GM21381 (cell line): ENCODE data around the gene TRIM47.

Experiments used
- ATAC-seq: cut with Tn5 transposase; IDR thresholded peaks from one replicate; pipeline ENCODE4 v1.9.1; 2021; ENCODE audit warnings: mild to moderate bottlenecking, moderate library complexity; ENCODE audit not compliant: unreplicated experiment

The TRIM47 gene

DNA sequence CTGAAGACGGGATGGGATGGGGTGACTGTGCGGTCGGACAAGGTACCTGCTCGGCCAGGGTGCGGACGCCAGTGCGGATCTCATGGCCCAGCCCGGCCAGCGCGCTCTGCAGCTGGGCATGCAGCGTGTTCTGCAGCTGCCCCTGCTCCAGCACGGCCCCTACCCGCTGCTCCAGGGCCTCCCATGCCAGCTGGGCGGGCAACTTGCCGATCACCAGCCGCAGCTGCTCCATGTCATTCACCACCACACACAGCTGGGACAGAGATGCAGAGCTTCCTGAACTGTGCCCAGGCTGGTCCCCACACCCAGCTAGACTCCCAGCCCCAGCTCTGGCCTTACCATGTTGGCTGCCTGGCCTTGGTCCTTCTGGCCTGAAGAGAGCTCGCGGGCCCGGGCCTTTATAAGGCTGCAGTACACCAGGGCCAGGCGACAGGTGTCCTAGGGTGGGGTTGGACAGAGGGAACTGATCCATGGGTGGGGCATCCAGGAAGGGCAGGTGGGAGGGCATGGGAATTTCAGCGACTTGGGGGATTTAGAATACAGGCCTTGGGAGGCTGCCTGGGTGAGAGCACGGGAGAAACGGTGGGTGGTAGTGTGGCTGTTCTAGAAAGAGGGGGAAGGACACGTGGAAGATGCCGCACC, 44.0 kb downstream of the TRIM47 start:
- ATAC-seq = no peak

DNA sequence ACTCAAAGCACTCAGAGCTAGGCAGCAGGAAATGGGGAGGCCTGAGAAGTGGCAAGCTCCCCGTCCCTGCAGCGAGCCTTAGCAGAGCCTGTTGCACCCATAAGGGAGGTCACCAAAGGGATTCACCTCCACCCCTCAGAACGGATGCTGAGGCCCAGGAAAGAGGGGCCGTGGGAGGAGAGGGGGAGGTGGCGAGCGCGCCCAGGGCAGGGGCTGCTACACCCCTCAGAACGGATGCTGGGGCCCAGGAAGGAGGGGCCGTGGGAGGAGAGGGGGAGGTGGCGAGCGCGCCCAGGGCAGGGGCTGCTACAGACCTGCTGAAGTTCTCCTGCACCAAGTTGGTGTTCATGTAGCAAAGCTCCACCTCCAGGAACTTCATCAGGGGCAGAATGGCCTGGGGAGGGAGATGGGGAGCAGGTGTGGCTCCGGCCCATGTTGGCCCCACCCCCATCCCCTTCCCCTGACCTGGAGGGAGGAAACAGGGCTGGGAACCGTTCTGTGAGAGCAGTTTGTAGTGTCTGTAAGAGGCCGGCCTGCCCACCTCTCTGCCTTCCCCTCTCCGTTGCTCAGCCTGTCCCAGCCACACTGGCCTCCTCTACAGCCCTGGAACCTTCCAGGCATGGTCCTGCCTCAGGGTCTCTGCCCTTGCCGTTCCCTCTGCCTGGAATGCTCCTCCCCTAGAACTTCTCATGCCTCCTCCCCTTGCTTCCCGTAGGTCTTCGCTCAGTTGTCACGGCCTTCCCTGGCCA, 45.6 kb downstream of the TRIM47 start:
- no peak for ATAC-seq

DNA sequence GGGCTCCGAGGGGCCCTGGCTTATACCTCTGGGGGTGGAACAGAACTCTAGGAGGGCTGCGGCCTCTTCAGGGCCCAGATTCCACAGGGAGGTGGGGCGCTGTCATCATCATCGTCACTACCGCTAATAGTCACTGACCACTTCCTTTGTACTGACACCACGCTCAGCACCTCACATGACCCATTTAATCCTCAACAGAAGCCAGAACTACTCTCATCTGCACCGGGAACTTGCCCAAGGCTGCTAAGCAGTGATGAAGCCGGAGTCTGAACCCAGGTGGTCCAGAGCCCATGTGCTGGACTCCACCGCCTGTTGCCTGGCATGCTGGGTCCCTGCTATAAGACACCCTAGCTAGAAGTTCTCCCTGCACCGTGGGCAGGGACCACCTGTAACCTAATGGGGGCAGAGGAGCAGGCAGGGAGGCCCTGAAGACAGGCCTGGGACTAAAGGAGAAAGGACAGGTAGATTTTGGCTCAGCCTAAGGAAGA, 46.2 kb downstream of the TRIM47 start:
- no peak for ATAC-seq

DNA sequence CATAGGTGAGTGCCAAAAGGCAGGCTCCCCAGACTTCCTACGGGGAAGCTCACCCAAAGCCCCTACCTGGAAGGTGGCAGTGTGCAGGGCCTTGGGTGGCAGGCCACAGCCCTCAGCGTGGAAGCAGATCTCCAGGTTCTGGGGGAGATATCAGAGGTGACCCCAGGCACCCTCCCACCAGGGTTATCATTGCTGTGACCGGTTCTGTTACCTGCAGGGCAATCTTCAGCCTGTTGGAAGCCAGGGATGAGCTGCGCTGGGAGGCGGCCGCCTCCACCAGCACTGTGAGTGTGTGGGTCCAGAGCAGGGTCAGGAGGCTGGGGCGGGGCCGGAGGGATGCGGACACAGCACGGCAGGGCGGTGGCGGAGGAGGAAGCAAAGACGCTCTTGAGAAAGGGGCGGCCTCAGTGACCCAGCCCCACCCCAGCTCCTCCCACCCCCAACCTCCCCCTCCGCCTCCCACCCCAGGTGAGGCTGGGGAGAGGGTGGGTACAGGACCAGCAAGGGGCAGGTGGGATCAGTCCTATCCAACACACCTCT, 47.3 kb downstream of the TRIM47 start:
- no peak for ATAC-seq

DNA sequence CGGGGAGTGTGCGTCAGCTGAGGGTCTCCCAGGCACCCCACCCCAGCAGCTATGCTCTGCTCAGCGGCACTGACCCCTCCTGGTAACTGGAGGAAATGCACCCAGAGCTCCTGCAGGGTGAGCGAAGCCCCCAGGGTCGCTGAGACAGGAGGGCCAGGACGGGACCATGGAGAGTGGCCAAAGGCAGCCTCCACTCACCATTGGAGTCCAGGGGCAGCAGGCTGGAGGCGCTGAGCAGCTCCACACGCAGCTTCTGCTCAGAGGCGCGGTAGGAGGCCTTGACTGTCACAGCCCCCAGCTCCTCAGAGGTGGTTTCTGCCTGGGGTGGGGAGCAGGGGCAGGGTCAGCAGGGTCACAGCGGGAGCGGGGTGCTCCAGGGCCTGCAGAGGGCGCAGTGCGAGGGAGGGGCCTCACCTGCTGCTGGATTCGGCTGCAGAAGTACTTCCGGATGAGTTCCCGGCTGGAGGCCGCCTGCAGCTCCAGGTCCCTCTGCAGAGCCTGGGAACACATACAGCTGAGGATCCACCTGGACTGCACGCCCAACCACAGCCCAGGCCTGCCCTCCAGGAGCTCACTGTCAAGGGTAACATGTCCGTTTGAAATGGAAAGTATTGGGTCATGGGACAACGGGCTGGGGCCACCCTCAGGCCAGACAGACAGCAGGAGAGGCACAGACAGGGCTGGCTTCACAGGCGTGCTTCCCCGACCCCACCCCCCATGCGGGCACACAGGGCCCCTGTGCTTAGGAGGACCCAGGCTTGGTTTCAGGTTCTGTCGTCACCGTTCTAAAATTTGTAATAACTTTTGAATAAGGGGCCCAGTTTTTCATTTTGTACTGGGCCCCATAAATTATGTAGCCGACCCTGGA, 48.0 kb downstream of the TRIM47 start:
- no peak for ATAC-seq

DNA sequence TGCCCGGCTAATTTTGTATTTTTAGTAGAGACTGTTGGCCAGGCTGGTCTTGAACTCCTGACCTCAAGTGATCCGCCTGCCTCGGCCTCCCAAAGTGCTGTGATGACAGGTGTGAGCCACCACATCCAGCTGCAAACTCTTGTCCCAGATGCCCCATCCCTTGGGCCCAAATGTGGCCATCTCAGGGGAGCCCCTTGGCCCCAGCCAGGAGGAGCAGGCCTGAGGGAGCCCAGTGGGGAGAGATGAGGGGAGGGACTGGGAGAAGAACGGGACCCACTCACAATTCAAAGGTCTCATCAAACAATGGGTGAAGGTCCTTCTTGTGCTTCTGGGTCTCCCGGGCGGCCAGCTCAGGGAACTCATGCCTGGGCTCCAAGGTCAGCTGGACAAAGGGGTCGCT, 48.6 kb downstream of the TRIM47 start:
- ATAC-seq = no peak

DNA sequence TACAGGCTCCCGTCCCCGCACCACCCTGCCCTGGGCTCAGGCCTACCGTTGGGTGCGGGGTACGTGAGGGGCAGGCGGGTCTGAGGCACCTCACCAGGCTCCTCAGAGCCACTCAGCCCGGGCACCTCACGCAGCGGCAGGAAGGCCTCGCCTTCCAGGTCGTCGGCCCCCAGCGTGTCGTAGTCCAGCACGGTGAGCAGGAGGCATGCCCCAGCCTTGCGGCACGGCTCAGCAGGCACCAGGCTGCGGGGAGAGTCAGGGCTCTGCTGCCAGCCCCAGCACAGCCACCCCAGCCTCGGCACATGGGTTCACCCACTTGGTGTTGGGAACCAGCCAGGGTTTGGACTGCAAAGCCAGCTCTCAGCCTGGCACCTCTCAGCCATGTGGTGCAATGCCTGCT, 49.6 kb downstream of the TRIM47 start:
- ATAC-seq = no peak

DNA sequence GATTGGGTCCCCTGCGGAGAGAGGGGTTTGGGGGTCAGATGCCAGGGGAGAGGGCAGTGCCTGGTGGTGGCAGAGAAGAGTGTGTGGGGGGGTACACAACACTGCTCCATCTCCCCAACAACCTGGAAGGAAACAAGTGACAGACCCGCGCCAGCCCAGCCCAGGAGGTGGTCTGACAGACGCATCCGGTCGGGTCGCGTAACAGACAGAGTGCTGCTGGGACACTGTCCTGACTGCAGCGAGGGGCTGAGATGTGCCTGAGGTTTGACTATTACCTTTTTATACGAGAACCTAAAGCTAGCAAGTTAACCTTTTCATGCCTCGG, 50.3 kb downstream of the TRIM47 start:
- ATAC-seq = no peak

DNA sequence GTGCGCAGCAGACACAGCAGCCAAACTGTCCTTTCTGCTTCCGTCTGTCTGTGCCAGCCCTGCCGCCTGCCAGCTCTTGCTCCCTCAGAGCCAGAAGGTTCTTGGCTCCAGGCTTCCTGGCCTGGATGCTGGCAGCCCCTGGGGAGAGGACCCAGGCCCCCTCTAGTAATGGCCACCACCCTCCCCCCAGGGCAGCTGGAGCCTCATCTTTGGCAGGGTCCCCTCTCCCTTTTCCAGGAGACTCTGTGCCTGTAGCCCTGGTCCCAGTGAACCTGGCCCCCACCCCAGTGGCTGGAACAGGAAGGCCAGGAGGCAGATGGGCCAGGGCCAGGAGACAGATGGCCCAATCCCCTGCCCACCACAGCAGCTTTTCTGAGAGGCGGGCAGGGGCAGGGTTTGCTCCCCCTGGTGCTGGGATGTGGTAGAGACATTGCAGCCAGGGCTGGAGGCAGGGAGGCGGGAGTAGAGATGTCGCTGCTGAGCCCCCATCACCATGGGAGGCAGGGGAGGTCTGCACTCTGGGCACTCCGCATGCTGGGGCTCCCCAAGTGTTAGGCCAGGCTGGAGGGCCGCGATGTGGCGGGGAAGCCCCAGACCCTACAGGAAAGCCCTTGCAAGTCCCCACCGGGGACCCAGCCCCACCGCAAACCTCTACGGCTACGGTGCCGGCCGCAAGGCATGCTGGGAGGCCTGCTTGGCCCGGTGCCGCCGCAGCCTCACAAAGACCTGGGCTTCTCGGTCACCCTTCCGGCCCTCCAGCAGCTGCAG, 50.9 kb downstream of the TRIM47 start:
- ATAC-seq = no peak

DNA sequence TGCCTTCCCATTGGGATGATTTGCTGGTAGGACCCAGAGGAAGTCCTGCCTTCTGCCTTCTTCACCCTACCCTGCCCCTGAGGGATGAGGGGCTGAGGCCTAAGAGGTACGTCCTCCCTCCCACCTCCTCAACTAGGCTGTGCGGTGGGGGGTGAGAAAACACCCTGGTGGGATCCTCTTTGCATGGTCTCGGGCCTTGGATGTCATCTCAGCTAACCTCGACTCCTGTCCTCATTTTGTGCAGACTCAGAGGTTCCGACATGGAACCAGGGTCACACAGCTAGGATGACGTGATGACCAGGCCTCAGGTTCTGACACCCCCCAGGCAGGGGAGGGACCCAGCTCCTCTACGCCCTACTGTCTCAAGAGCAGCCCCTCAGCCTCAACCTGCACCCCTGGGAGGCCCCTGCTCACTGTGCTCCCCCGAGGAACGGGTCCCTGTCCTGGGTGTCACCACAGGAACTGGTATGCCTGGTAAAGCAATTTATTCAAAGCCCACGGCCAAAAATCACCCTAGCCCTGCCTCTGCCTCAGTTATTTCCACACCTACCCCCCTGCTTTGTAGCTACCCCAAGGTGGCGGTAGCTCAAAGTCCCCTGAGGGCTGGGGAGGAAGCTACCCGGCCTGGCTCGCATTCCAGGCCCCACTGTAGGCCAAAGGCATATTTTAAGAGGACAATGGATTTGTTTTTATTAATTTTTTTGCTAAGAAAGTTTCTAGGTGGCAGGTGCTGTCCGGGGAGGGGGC, 51.6 kb downstream of the TRIM47 start:
- ATAC-seq = no peak

DNA sequence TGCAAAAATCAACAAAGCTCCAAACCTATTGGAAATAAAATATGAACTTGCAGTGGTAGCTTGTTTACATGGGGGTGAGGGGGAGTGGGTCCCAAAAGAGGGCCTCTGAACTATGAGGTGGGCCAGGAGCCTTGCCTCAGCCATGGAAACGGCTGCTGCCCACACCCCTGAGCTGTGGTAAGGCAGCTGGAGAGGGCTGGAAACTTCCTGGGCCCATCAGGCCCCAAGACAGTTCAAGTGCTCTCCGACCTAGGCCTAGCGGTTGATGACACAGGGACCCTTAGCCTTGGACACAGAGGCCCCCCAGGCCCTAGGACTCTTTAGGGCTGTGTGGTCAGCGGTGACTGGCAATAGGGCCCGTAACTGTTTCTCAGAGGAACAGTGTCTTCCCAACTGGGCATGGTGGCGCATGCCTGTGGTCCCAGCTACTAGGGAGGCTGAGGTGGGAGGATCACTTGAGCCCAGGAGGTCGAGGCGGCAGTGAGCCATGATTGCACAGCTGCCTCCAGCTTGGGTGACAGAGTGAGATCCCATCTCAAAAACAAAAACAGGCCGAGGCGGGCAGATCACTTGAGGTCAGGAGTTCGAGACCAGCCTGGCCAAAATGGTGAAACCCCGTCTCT, 52.5 kb downstream of the TRIM47 start:
- ATAC-seq = no peak

DNA sequence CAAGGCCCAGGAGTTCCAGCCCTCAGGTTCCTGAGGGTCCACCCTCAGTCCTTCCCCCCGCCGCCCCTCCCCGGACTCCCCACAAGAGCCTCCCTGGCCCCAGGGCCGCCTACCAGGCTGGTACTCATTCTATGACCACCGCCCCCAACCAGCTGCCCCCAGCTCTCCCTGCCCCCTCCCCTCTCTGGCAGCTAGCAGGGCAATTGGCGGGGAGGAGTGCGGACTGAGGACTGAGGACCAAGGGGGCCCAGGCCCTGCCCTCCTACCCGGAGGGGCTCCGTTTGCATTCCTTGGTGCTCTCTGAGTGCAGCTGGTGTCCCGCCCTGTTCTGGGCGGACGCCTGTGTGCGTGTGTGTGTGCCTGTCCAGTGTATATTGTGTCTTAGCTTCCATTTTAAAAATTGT, 53.2 kb downstream of the TRIM47 start:
- no peak for ATAC-seq

DNA sequence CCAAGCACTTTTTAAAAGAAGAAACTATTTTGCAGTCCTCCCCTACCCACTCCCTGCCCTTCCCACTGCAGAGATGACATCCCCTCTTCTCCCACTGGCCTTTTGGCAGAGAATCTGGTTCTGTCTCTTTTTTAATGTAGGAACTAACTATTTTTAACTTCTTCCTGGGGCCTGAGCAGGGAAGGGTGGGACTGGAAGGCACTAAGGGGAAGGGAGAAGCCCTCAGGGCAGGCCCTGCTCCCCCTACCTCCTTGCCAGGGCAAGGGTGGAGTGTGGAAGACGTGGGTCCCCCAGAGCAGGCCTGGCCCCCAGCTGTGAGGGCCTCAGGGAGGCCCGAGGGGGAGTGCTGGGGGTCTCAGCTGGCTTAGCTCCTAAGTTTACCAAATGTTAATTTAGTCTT, 53.7 kb downstream of the TRIM47 start:
- no peak for ATAC-seq
